Measurements from ENCODE around the gene ZNF804A. TPM values are rescaled to one million over a fixed set of nuclear protein-coding genes. Genes with fewer than 3 reads are reported as not detected.

Gene ZNF804A
- total RNA-seq, 3 donors from 2014 or later: under 0.01 to 0.29 (median 0.16) TPM

DNA sequence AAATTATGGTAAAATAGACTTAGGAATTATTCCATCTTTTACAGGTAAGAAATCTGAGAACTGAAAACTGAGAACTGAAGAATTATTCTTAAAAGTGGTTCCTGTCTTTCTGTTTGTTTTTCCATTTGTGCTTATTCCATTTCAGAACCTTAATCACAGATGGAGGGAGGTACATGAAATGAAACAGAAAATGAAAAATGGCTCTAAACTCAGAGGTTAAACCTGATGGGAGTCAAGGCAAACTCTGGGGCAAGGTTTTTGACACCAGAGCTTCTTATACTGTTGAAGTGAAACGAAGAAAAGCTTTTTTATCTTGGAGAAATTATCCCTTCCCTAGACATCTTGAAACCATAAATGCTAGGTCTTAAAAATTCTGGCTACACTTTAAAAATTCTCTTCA, 182.1 kb downstream of the ZNF804A start:
- Histone ChIP-seq H3K36me3 (no peaks in the 10 kb centered on the region), H3K4me1 (no peaks in the 10 kb centered on the region), H3K9me3 (no peaks in the 10 kb centered on the region), H3K27me3 (no peaks in the 10 kb centered on the region), H3K4me3 (no peak overlapping the region), H3K27ac (no peak overlapping the region)
- DNase-seq (ENCODE audit: low spot score in 2 of 2): no peak
- TF ChIP-seq, protein P1, sequence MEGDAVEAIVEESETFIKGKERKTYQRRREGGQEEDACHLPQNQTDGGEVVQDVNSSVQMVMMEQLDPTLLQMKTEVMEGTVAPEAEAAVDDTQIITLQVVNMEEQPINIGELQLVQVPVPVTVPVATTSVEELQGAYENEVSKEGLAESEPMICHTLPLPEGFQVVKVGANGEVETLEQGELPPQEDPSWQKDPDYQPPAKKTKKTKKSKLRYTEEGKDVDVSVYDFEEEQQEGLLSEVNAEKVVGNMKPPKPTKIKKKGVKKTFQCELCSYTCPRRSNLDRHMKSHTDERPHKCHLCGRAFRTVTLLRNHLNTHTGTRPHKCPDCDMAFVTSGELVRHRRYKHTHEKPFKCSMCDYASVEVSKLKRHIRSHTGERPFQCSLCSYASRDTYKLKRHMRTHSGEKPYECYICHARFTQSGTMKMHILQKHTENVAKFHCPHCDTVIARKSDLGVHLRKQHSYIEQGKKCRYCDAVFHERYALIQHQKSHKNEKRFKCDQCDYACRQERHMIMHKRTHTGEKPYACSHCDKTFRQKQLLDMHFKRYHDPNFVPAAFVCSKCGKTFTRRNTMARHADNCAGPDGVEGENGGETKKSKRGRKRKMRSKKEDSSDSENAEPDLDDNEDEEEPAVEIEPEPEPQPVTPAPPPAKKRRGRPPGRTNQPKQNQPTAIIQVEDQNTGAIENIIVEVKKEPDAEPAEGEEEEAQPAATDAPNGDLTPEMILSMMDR (IDR thresholded peaks at IDR 0.05): no peak
- TF ChIP-seq POLR2AphosphoS5 (IDR thresholded peaks at IDR 0.05) (no peak), POLR2A (IDR thresholded peaks at IDR 0.05) (no peak)
- intact Hi-C loops (cut with DNase I; ENCODE audit: low total_unique reads): no loop called here

DNA sequence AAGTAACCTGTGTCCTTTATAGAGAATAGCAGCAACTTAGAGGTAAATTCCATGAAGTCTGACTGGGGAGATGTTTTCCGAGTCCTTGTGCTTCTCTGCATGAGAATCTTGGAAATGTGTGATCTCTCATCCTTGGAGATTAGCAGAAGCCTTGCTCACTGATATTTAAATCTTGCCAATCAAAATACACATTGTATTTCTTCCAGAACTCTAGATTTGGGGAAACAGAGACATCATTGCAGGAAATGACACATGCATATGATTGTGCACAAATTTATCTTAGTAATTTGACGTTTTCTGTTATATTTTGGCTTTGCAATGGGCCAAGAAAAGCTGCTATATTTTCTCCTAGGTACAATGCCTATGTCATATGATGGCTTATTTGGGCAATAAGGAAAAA, 182.6 kb downstream of the ZNF804A start:
- Histone ChIP-seq H3K27me3 (no peaks in the 10 kb centered on the region), H3K27ac (no peak overlapping the region), H3K9me3 (no peaks in the 10 kb centered on the region), H3K36me3 (no peaks in the 10 kb centered on the region), H3K4me3 (no peak overlapping the region), H3K4me1 (no peaks in the 10 kb centered on the region)
- DNase-seq (ENCODE audit: low spot score in 2 of 2): no peak
- intact Hi-C loops (cut with DNase I; ENCODE audit: low total_unique reads): no loop called here
- no peak for TF ChIP-seq POLR2A (IDR thresholded peaks at IDR 0.05)
- no peak for TF ChIP-seq POLR2AphosphoS5 (IDR thresholded peaks at IDR 0.05)
- TF ChIP-seq, protein P1 (IDR thresholded peaks at IDR 0.05): no peak

- intact Hi-C loops (cut with DNase I; ENCODE audit: low total_unique reads): no loop called here
Observed at GRCh38 chr2:184783576-184783975, 185.2 kb downstream of the ZNF804A start.

DNA sequence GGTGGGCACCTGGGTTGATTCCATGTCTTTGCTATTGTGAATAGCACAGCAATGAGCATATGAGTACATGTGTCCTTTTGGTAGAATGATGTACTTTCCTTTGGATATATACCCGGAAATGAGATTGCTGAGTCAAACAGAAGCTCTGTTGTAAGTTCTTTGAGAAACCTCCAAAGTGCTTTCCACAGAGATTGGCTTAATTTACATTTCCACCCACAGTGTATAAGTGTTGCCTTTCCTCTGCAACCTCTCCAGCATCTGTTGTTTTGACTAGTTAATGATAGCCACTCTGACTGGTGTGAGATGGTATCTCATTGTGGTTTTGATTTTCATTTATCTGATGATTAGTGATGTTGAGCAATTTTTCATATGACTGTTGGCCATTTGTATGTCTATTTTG, 194.8 kb downstream of the ZNF804A start:
- no peaks in the 10 kb centered on the region for H3K36me3 ChIP-seq
- no peak for DNase-seq (ENCODE audit: low spot score in 2 of 2)
- TF ChIP-seq POLR2A (IDR thresholded peaks at IDR 0.05) (no peak), POLR2AphosphoS5 (IDR thresholded peaks at IDR 0.05) (no peak)
- TF ChIP-seq, protein P1 (IDR thresholded peaks at IDR 0.05): no peak

More at GRCh38 chr2:184783576-184783975, 185.2 kb downstream of the ZNF804A start:
- no peaks in the 10 kb centered on the region for H3K27me3 ChIP-seq
- H3K9me3 ChIP-seq: no peaks in the 10 kb centered on the region
- TF ChIP-seq, protein P1 (IDR thresholded peaks at IDR 0.05): no peak
- TF ChIP-seq POLR2AphosphoS5 (IDR thresholded peaks at IDR 0.05): no peak
- no peak for TF ChIP-seq POLR2A (IDR thresholded peaks at IDR 0.05)
- no peaks in the 10 kb centered on the region for H3K4me1 ChIP-seq
- H3K4me3 ChIP-seq: no peak overlapping the region
- no peak for DNase-seq (ENCODE audit: low spot score in 2 of 2)
- no peak overlapping the region for H3K27ac ChIP-seq
- H3K36me3 ChIP-seq: peaks cover 3% of the 10 kb centered on the region

GRCh38 chr2:184799379-184799778, 201.1 kb downstream of the ZNF804A start:
- Histone ChIP-seq H3K27me3 (no peaks in the 10 kb centered on the region), H3K4me1 (no peaks in the 10 kb centered on the region), H3K4me3 (no peak overlapping the region), H3K27ac (no peak overlapping the region), H3K36me3 (no peaks in the 10 kb centered on the region), H3K9me3 (peaks cover 0 to 4% of the 10 kb centered on the region in 2 donors)
- intact Hi-C loops (cut with DNase I; ENCODE audit: low total_unique reads): no loop called here
- TF ChIP-seq, protein P1 (IDR thresholded peaks at IDR 0.05): no peak
- TF ChIP-seq POLR2AphosphoS5 (IDR thresholded peaks at IDR 0.05) (no peak), POLR2A (IDR thresholded peaks at IDR 0.05) (no peak)
- no peak for DNase-seq (ENCODE audit: low spot score in 2 of 2)

More for the DNA sequence above, 194.8 kb downstream of the ZNF804A start:
- Histone ChIP-seq H3K27me3 (no peaks in the 10 kb centered on the region), H3K9me3 (peaks cover 0 to 12% of the 10 kb centered on the region in 2 donors), H3K4me3 (no peak overlapping the region), H3K27ac (no peak overlapping the region), H3K4me1 (no peaks in the 10 kb centered on the region)
- intact Hi-C loops (cut with DNase I; ENCODE audit: low total_unique reads): no loop called here
